GM12878 (cell line): ENCODE data around the gene RRBP1. TPM values are rescaled to one million over a fixed set of nuclear protein-coding genes. Genes with fewer than 3 reads are reported as not detected.

Source experiments
- ATAC-seq: fragments of 200-7000 bp; cut with Tn5 transposase; 3 replicates; pipeline ENCODE4 v1.9.1; 2020; ENCODE audit warnings: mild to moderate bottlenecking, moderate library complexity
- BruUV-seq: library from RNA; stranded (reverse); fragments of 400-500 nt; replicated peaks from 2 replicates; lab custom pipeline; 2021; lab: Mats Ljungman, UMichigan
- CTCF ChIA-PET: fragments of 300-600 bp; sonication (Branson Sonifier 250); formaldehyde crosslinking; extraction: SDS; loops from one replicate; lab custom pipeline; 2021; ENCODE audit warnings: inconsistent platforms; lab: Yijun Ruan, JAX
- POLR2A ChIA-PET: fragments of 350-600 bp; formaldehyde crosslinking; extraction: SDS; loops from one replicate; lab custom pipeline; 2021; ENCODE audit warnings: inconsistent platforms; lab: Charles Lee
- RAD21 ChIA-PET: fragments of 300-600 bp; sonication (Branson Sonifier 250); formaldehyde crosslinking; loops from one replicate; lab custom pipeline; 2023; ENCODE audit warnings: antibody characterized with exemption; ENCODE audit not compliant: unreplicated experiment; lab: Charles Lee
- SMC1A ChIA-PET: fragments of 300-600 bp; sonication (Branson Sonifier 250); formaldehyde crosslinking; loops from one replicate; lab custom pipeline; 2023; ENCODE audit not compliant: unreplicated experiment, uncharacterized antibody; lab: Charles Lee
- DNase-seq: peaks from one replicate; pipeline ENCODE4 v3.0.0-alpha.2; 2011; ENCODE audit warnings: low read depth, low spot score
- FAIRE-seq: peaks from 3 replicates; lab custom pipeline; 2011; peaks lifted over from hg19 to GRCh38; lab: Jason Lieb, UNC
- H2AFZ ChIP-seq: 2 replicates; pipeline ENCODE4 v1.6.0; 2011; ENCODE audit warnings: low read depth, low read length, control low read depth; ENCODE audit not compliant: control insufficient read depth
- H3K27ac ChIP-seq: 2 replicates; pipeline ENCODE4 v1.5.1; 2011; ENCODE audit warnings: control low read depth; ENCODE audit not compliant: control insufficient read depth, insufficient read depth
- H3K27me3 ChIP-seq, 2 experiments: replicated peaks in 1 of 2; 2 replicates each; pipeline versions ENCODE4 v1.6.0 to v1.6.1; 2011; ENCODE audit warnings: low read length in 1 of 2; ENCODE audit not compliant: control insufficient read depth in 2 of 2, insufficient read depth in 2 of 2
- H3K36me3 ChIP-seq, 2 experiments: 2 replicates each; pipeline ENCODE4 v1.5.1; 2011; ENCODE audit warnings: low read length in 1 of 2; ENCODE audit not compliant: control insufficient read depth in 2 of 2, insufficient read depth in 2 of 2
- H3K4me1 ChIP-seq: 2 replicates; pipeline ENCODE4 v1.6.1; 2011; ENCODE audit warnings: mild to moderate bottlenecking, low read length, moderate library complexity, mixed read lengths; ENCODE audit not compliant: control insufficient read depth, insufficient read depth
- H3K4me2 ChIP-seq: 2 replicates; pipeline ENCODE4 v1.6.0; 2011; ENCODE audit warnings: control low read depth; ENCODE audit not compliant: control insufficient read depth, insufficient read depth
- H3K4me3 ChIP-seq: fragments of 200-600 bp; sonication (generic); 2 replicates; pipeline ENCODE4 v1.5.1; 2016
- H3K79me2 ChIP-seq: 2 replicates; pipeline ENCODE4 v1.6.0; 2011; ENCODE audit warnings: low read length; ENCODE audit not compliant: control insufficient read depth, insufficient read depth
- H3K9ac ChIP-seq: 2 replicates; pipeline ENCODE4 v1.8.0; 2011; ENCODE audit warnings: low read length, control low read depth, mixed read lengths; ENCODE audit not compliant: control insufficient read depth, insufficient read depth
- H3K9me3 ChIP-seq: replicated peaks from 3 replicates; pipeline ENCODE4 v1.5.1; 2011; ENCODE audit warnings: mild to moderate bottlenecking, low read length; ENCODE audit not compliant: control insufficient read depth, insufficient read depth
- H4K20me1 ChIP-seq: 2 replicates; pipeline ENCODE4 v1.6.0; 2011; ENCODE audit not compliant: control insufficient read depth, insufficient read depth
- CEBPB ChIP-seq, 2 experiments: fragments of 150-350 bp in 1 of 2; IDR thresholded peaks; 2 replicates each; pipeline ENCODE4 v1.6.1; 2012 to 2014; ENCODE audit warnings: low read depth in 2 of 2, low read length in 2 of 2, borderline replicate concordance in 1 of 2, inconsistent platforms in 1 of 2
- NR2C1 ChIP-seq: fragments of 450-650 bp; IDR thresholded peaks from 2 replicates; pipeline ENCODE4 v1.6.1; 2017; ENCODE audit warnings: antibody characterized with exemption, mild to moderate bottlenecking, moderate library complexity
- POLR2AphosphoS5 ChIP-seq: IDR thresholded peaks from 2 replicates; pipeline ENCODE4 v1.6.1; 2011; ENCODE audit warnings: mild to moderate bottlenecking, low read length, inconsistent platforms
- POU2F2 ChIP-seq: IDR thresholded peaks from 3 replicates; pipeline ENCODE4 v1.6.1; 2011; ENCODE audit warnings: low read depth, mild to moderate bottlenecking, low read length, borderline replicate concordance
- RAD21 ChIP-seq: IDR thresholded peaks from 2 replicates; pipeline ENCODE4 v1.6.1; 2011; ENCODE audit warnings: mild to moderate bottlenecking, low read depth, low read length, moderate library complexity; ENCODE audit not compliant: insufficient read depth
- SMAD1 ChIP-seq: fragments of 450-650 bp; IDR thresholded peaks from 2 replicates; pipeline ENCODE4 v1.6.1; 2018; ENCODE audit warnings: mild to moderate bottlenecking, low read depth; ENCODE audit not compliant: partially characterized antibody
- TARDBP ChIP-seq: IDR thresholded peaks from 2 replicates; pipeline ENCODE4 v1.6.1; 2016; ENCODE audit warnings: borderline replicate concordance
- USF1 ChIP-seq: IDR thresholded peaks from 2 replicates; pipeline ENCODE4 v1.6.1; 2011; ENCODE audit warnings: borderline replicate concordance, low read depth, mild to moderate bottlenecking, moderate library complexity, mixed read lengths, low read length; ENCODE audit not compliant: insufficient read depth; ENCODE audit errors: extremely low read length
- USF2 ChIP-seq: IDR thresholded peaks from 2 replicates; pipeline ENCODE4 v1.6.1; 2011; ENCODE audit warnings: low read depth, low read length, improper control_type of control experiment, borderline replicate concordance
- ZNF217 ChIP-seq: fragments of 450-650 bp; IDR thresholded peaks from 2 replicates; pipeline ENCODE4 v1.6.1; 2017; ENCODE audit warnings: antibody characterized with exemption, mild to moderate bottlenecking
- WGBS: methylation state at CpG from one replicate; pipeline ENCODE4 v1.1.6; 2016; ENCODE audit warnings: low lambda C conversion rate; ENCODE audit not compliant: insufficient replicate concordance, insufficient coverage; ENCODE audit errors: missing lambda C conversion rate; 5-methylcytosine and 5-hydroxymethylcytosine counted together
- in situ Hi-C: fragments of 300-500 bp; cut with MboI; formaldehyde crosslinking; loops from 9 replicates; pipeline ENCODE4 v1.14.3; 2018; ENCODE audit warnings: mixed read lengths
- intact Hi-C: fragments of 100-400 bp; cut with micrococcal nuclease; formaldehyde crosslinking; loops from one replicate; pipeline ENCODE4 v1.14.2; 2022; ENCODE audit not compliant: unreplicated experiment
- polyA plus RNA-seq, 11 experiments: library from polyadenylated mRNA; depleted of rRNA in 4 of 11; unstranded in 6 of 11; stranded (reverse) in 5 of 11; fragments of >200 nt; fragmentation: Nextera tagmentation in 4 of 11; fragmentation: Illumina TruSeq in 1 of 11; extraction: Ambion mirVana in 4 of 11; extraction: Trizol in 1 of 11; gene quantifications; 1 replicate in 1 of 11; 2 replicates in 10 of 11; pipeline versions ENCODE4 v1.2.1 to v1.2.3, GENCODE V29; 2011 to 2016; ENCODE audit warnings: inconsistent platforms in 2 of 11, missing spikeins in 2 of 11, low read depth in 1 of 11
- total RNA-seq, 4 experiments: library from RNA; depleted of rRNA in 3 of 4; stranded (reverse); fragments of >200 nt in 3 of 4; fragmentation: Illumina TruSeq in 1 of 4; extraction: Trizol in 1 of 4; gene quantifications; 2 replicates each; pipeline versions ENCODE4 v1.2.1 to v1.2.3, GENCODE V29; 2013 to 2021

Gene RRBP1
- total and polyA plus RNA-seq, 10 of the 15 experiments (the other 5 are each of a cell fraction or from before 2014, with no cell fraction given), result 1.2 to 57.4 (median 24.6) TPM

GRCh38 chr20:17614176-17614811, 67.7 kb downstream of the RRBP1 start:
- H3K4me2 ChIP-seq, result no peak overlapping the region
- ChIA-PET SMC1A (no interaction called here), CTCF (interaction anchor here (1.1 kb wide), 1 partner anchor 382 kb away, joined by 3 read pairs; no protein-coding TSS in a partner anchor), RAD21 (no interaction called here), POLR2A (interaction anchor here (1.3 kb wide), 1 partner anchor 9 kb away, joined by 4 read pairs; no protein-coding TSS in a partner anchor)
- H3K4me1 ChIP-seq, result no peaks in the 10 kb centered on the region
- no peak overlapping the region for H2AFZ ChIP-seq
- no peak for FAIRE-seq
- WGBS, result 84% methylated on average over 20 of the region's 20 CpGs
- no peak for ATAC-seq
- H3K27ac ChIP-seq, result no peak overlapping the region
- H4K20me1 ChIP-seq, result no peaks in the 10 kb centered on the region
- no peaks in the 10 kb centered on the region for H3K27me3 ChIP-seq
- TF ChIP-seq SMAD1, result no peak
- intact Hi-C loops (no loop called here), in situ Hi-C loops (no loop called here)
- H3K36me3 ChIP-seq, result peaks cover 5 to 10% of the 10 kb centered on the region in 2 experiments; a peak in 3 of 4 replicates
- no peak overlapping the region for H3K9ac ChIP-seq
- H3K79me2 ChIP-seq, result no peaks in the 10 kb centered on the region
- no TSS peak for BruUV-seq
- H3K9me3 ChIP-seq, result no peaks in the 10 kb centered on the region
- no peak overlapping the region for H3K4me3 ChIP-seq
- no peak for DNase-seq

- no peak overlapping the region for H3K4me2 ChIP-seq
- no peaks in the 10 kb centered on the region for H3K27me3 ChIP-seq
- BruUV-seq, result TSS peak; percentile 96
- CTCF ChIA-PET, result interaction anchor here (1.1 kb wide), 1 partner anchor 382 kb away, joined by 3 read pairs; no protein-coding TSS in a partner anchor
- no peaks in the 10 kb centered on the region for H4K20me1 ChIP-seq
- POLR2A ChIA-PET, result no interaction called here
- no peak overlapping the region for H3K27ac ChIP-seq
- peaks cover 5 to 8% of the 10 kb centered on the region in 2 experiments; a peak in 3 of 4 replicates for H3K36me3 ChIP-seq
- no peak for FAIRE-seq
- no peak overlapping the region for H3K4me3 ChIP-seq
- RAD21 ChIA-PET, result no interaction called here
- 87% methylated on average over 35 of the region's 40 CpGs for WGBS
- no peak for DNase-seq
- H3K79me2 ChIP-seq, result no peaks in the 10 kb centered on the region
- no peak overlapping the region for H3K9ac ChIP-seq
- intact Hi-C loops (no loop called here), in situ Hi-C loops (no loop called here)
- SMC1A ChIA-PET, result no interaction called here
- H3K4me1 ChIP-seq, result no peaks in the 10 kb centered on the region
- ATAC-seq, result no peak
- H2AFZ ChIP-seq, result no peak overlapping the region
- H3K9me3 ChIP-seq, result no peaks in the 10 kb centered on the region
- TF ChIP-seq POLR2AphosphoS5 (no peak), CEBPB (IDR thresholded peaks at IDR 0.05; ENCODE audit: borderline replicate concordance in 1 of 2, low read depth in 2 of 2, low read length in 2 of 2) (no peak), RAD21 (no peak), ZNF217 (no peak), TARDBP (no peak), POU2F2 (no peak), NR2C1 (no peak), USF2 (no peak), USF1 (no peak)
Measured at GRCh38 chr20:17613328-17614175, 68.5 kb downstream of the RRBP1 start.
